Spleen (tissue), 7 donors: ENCODE measurements around the gene NT5DC2.

Source experiments
- POLR2A ChIP-seq, 3 donors: fragments of 450-650 bp; IDR thresholded peaks; one replicate each; pipeline ENCODE4 v1.5.1; 2017; ENCODE audit warnings: antibody characterized with exemption in 3 of 3, mild to moderate bottlenecking in 1 of 3
- POLR2AphosphoS5 ChIP-seq, 3 donors: sonication (generic); formaldehyde crosslinking; IDR thresholded peaks; one replicate each; pipeline ENCODE4 v1.5.1; 2017; ENCODE audit warnings: antibody characterized with exemption in 3 of 3
- TF ChIP-seq, protein P1 (sequence below), 11 experiments: fragments of 200-600 bp in 7 of 11; fragments of 450-650 bp in 4 of 11; sonication (generic) in 4 of 11; IDR thresholded peaks in 8 of 11; conservative IDR thresholded peaks in 3 of 11; 1 replicate in 7 of 11; 2 replicates in 4 of 11; pipeline versions ENCODE4 v1.4.0 to v1.8.0; 2016 to 2021; ENCODE audit warnings: antibody characterized with exemption in 11 of 11, inconsistent platforms in 4 of 11, mild to moderate bottlenecking in 1 of 11
- donor health status: DM: no; HTN: no; CAD: no; lungs with moderate emphysema.
- donor health status: DM: no; HTN: no; CAD: no.
- donor health status: DM: no; HTN: no; CAD: no.

DNA sequence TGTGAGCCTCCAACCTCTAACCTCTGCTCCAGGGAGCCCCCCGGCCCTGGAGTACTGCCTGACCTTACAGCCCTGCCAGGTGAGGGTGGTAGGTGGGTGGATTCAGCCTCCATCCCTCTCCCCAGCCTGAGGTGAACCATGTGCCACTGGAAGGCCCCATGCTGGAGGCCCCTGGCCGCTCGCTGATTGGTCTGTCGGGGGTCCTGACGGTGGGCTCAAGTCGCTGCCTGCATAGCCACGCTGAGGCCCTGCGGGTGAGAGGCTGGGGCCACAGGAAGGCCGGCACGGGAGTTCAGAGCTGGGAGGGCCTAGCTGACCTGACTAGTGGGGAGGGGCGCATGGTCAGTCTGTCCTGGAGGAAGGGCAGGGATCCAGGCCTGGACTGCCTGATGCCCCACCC, 19.1 kb downstream of the NT5DC2 start:
- TF ChIP-seq, protein P1, sequence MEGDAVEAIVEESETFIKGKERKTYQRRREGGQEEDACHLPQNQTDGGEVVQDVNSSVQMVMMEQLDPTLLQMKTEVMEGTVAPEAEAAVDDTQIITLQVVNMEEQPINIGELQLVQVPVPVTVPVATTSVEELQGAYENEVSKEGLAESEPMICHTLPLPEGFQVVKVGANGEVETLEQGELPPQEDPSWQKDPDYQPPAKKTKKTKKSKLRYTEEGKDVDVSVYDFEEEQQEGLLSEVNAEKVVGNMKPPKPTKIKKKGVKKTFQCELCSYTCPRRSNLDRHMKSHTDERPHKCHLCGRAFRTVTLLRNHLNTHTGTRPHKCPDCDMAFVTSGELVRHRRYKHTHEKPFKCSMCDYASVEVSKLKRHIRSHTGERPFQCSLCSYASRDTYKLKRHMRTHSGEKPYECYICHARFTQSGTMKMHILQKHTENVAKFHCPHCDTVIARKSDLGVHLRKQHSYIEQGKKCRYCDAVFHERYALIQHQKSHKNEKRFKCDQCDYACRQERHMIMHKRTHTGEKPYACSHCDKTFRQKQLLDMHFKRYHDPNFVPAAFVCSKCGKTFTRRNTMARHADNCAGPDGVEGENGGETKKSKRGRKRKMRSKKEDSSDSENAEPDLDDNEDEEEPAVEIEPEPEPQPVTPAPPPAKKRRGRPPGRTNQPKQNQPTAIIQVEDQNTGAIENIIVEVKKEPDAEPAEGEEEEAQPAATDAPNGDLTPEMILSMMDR (IDR thresholded peaks at IDR 0.05 in 8 of 11, conservative IDR thresholded peaks at IDR 0.05 in 3 of 11): no peak
- TF ChIP-seq POLR2AphosphoS5 (IDR thresholded peaks at IDR 0.05) (no peak), POLR2A (IDR thresholded peaks at IDR 0.05) (no peak)
